Measurements from ENCODE around the gene CFAP92.
A peak's percentile ranks its signal among the peaks of the same experiment; 100 is the strongest.
"Not testable (repeated sequence)": the region's sequence is repeated elsewhere in the genome, so short reads cannot be mapped to it uniquely, and the experiment has no call there.

CFAP92 gene

GRCh38 chr3:128906804-128907525, 86.9 kb downstream of the CFAP92 start:
- no peak for DNase-seq (ENCODE audit: extremely low read depth in 1 of 2, low read depth in 1 of 2)

- DNase-seq (ENCODE audit: extremely low read depth in 1 of 2, low read depth in 1 of 2): no peak
Measured at GRCh38 chr3:128906031-128906803, 87.7 kb downstream of the CFAP92 start.

GRCh38 chr3:128903501-128903900, 90.4 kb downstream of the CFAP92 start:
- DNase-seq (ENCODE audit: extremely low read depth in 1 of 2, low read depth in 1 of 2): no peak

- no peak for DNase-seq (ENCODE audit: extremely low read depth in 1 of 2, low read depth in 1 of 2)
Measured at GRCh38 chr3:128902426-128902825, 91.5 kb downstream of the CFAP92 start.

- DNase-seq (ENCODE audit: extremely low read depth in 1 of 2, low read depth in 1 of 2): no peak
Measured at GRCh38 chr3:128895843-128896697, 97.8 kb downstream of the CFAP92 start.

GRCh38 chr3:128889139-128889894, 104.6 kb downstream of the CFAP92 start:
- no peak for DNase-seq (ENCODE audit: extremely low read depth in 1 of 2, low read depth in 1 of 2)

- no peak for DNase-seq (ENCODE audit: extremely low read depth in 1 of 2, low read depth in 1 of 2)
Measured at GRCh38 chr3:128884992-128885391, 108.9 kb downstream of the CFAP92 start.

GRCh38 chr3:128882719-128883118, 111.2 kb downstream of the CFAP92 start:
- DNase-seq (ENCODE audit: extremely low read depth in 1 of 2, low read depth in 1 of 2): no peak

- no peak for DNase-seq (ENCODE audit: extremely low read depth in 1 of 2, low read depth in 1 of 2)
Measured at GRCh38 chr3:128881576-128881975, 112.3 kb downstream of the CFAP92 start.

- DNase-seq (ENCODE audit: extremely low read depth in 1 of 2, low read depth in 1 of 2): not testable (repeated sequence)
Measured at GRCh38 chr3:128880455-128880854, 113.4 kb downstream of the CFAP92 start.

- no peak for DNase-seq (ENCODE audit: extremely low read depth in 1 of 2, low read depth in 1 of 2)
Measured at GRCh38 chr3:128879991-128880390, 113.9 kb downstream of the CFAP92 start.

- DNase-seq (ENCODE audit: extremely low read depth in 1 of 2, low read depth in 1 of 2): peak; percentile 95 to 97
Measured at GRCh38 chr3:128879125-128879969, 114.5 kb downstream of the CFAP92 start, which contains the start of gene ACAD9. Gene ACAD9, plus strand, starts transcription at chr3:128879620. Its CDS starts 72 bp downstream, at chr3:128879692.

GRCh38 chr3:128878556-128879124, 115.2 kb downstream of the CFAP92 start:
- no peak for DNase-seq (ENCODE audit: extremely low read depth in 1 of 2, low read depth in 1 of 2)

GRCh38 chr3:128878011-128878457, 115.8 kb downstream of the CFAP92 start:
- DNase-seq (ENCODE audit: extremely low read depth in 1 of 2, low read depth in 1 of 2): no peak

- DNase-seq (ENCODE audit: extremely low read depth in 1 of 2, low read depth in 1 of 2): peak; percentile 17 to 57
Measured at GRCh38 chr3:128875556-128876120, 118.2 kb downstream of the CFAP92 start.

GRCh38 chr3:128874481-128875180, 119.2 kb downstream of the CFAP92 start:
- no peak for DNase-seq (ENCODE audit: extremely low read depth in 1 of 2, low read depth in 1 of 2)

- DNase-seq (ENCODE audit: extremely low read depth in 1 of 2, low read depth in 1 of 2): no peak
Measured at GRCh38 chr3:128873244-128874022, 120.4 kb downstream of the CFAP92 start.
